GF-D8 (cell line): ENCODE results near the gene SLC35B2.

Source experiments
- DNase-seq: peaks from one replicate; lab custom pipeline; 2025; lab: John Stamatoyannopoulos, UW

Gene SLC35B2

DNA sequence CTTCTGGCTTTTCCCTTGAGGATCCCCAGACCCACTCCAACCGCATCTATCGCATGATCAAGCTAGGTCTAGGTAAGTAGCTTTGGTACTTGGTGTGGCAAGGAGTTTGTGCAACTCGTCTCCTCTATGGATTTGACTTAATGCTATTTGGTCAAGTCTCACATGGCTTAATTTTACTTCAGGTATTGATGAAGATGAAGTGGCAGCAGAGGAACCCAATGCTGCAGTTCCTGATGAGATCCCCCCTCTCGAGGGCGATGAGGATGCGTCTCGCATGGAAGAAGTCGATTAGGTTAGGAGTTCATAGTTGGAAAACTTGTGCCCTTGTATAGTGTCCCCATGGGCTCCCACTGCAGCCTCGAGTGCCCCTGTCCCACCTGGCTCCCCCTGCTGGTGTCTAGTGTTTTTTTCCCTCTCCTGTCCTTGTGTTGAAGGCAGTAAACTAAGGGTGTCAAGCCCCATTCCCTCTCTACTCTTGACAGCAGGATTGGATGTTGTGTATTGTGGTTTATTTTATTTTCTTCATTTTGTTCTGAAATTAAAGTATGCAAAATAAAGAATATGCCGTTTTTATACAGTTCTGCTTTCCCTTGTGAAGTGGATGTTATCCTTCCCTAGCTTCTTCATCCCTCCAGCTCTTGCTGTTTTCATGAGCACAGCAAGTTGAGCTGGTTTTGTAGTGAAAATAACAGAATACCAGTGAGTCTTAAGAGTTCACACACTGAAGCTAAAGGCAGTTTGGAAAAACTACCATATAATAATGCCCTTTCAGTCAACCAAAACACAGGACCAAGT lies 3.8 kb downstream of the SLC35B2 start:
- DNase-seq = no peak

DNA sequence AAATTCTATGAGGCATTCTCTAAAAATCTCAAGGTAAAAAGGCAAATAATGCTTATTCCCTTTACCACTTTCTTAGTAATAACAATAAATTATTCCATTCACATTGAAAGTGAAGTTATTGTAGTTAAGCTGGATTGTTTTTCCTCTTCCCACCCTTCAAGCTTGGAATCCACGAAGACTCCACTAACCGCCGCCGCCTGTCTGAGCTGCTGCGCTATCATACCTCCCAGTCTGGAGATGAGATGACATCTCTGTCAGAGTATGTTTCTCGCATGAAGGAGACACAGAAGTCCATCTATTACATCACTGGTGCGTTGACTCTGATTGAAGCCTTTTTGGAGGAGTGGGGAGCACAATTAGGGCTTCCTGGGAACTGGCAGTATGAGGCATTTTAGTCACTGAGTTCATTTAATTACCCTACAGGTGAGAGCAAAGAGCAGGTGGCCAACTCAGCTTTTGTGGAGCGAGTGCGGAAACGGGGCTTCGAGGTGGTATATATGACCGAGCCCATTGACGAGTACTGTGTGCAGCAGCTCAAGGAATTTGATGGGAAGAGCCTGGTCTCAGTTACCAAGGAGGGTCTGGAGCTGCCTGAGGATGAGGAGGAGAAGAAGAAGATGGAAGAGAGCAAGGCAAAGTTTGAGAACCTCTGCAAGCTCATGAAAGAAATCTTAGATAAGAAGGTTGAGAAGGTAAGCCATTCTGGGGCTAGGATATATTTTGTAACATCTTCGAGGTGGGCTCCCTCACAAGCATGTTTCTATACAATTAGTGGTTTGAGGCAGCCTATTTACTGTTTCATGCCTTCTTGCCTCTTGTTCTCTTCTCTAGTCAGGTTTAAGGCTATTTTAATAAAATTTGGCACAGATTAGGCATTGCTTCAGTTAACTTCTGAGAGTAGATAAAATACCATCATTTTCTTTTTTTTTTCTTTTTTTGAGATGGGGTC lies 5.5 kb downstream of the SLC35B2 start:
- no peak for DNase-seq

DNA sequence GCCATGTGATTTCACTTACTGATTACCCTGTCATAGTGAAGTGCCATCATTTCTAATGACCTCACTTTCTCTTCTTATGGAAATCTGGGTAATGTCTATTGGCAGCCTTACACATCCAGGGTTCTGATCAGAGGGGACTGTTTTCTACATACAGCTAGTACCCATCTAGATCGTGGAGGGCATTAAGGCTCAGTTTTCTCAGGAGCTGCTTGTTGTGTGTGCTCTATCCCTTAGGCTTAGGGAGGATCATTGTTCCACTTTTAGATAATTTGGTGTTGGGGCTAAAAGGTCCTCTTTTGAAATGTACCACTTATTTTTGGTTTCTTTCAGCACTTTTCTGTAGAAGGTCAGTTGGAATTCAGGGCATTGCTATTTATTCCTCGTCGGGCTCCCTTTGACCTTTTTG lies 6.6 kb downstream of the SLC35B2 start:
- no peak for DNase-seq

DNA sequence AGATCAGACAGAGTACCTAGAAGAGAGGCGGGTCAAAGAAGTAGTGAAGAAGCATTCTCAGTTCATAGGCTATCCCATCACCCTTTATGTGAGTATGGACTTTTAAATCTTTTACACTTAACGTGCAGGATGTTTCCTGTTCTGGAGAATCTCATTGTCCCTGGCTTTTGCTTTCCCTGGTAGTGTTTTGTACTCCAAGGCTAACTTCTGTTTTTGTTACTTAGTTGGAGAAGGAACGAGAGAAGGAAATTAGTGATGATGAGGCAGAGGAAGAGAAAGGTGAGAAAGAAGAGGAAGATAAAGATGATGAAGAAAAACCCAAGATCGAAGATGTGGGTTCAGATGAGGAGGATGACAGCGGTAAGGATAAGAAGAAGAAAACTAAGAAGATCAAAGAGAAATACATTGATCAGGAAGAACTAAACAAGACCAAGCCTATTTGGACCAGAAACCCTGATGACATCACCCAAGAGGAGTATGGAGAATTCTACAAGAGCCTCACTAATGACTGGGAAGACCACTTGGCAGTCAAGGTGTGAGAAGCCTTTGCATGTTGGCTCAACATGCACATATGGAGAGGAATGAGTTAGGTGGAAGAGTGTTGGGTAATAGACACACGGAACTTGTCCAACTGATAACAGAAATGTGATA lies 7.1 kb downstream of the SLC35B2 start:
- no peak for DNase-seq

DNA sequence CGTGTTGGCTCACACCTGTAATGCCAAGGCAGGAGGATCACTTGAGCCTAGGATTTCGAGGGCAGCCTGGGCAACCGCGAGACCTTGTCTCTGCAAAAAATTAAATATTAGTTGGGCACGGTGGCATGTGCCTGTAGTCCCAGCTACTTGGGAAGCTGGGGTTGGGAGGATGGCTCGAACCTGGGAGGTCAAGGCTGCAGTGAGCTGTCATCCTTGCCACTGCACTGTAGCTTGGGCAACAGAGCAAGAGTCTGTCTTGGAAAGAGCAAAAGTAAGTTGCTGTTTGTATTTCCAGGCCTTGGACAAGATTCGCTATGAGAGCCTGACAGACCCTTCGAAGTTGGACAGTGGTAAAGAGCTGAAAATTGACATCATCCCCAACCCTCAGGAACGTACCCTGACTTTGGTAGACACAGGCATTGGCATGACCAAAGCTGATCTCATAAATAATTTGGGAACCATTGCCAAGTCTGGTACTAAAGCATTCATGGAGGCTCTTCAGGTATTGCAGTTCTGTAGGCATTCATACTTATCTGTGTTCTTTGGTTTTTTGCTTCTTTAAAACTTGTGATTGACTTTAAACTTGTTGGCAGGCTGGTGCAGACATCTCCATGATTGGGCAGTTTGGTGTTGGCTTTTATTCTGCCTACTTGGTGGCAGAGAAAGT lies 8.1 kb downstream of the SLC35B2 start:
- DNase-seq = no peak

GRCh38 chr6:44248579-44248978 lies 8.7 kb downstream of the SLC35B2 start:
- DNase-seq = no peak

GRCh38 chr6:44247338-44248302 lies 9.7 kb downstream of the SLC35B2 start:
- DNase-seq = peak; percentile 21

DNA sequence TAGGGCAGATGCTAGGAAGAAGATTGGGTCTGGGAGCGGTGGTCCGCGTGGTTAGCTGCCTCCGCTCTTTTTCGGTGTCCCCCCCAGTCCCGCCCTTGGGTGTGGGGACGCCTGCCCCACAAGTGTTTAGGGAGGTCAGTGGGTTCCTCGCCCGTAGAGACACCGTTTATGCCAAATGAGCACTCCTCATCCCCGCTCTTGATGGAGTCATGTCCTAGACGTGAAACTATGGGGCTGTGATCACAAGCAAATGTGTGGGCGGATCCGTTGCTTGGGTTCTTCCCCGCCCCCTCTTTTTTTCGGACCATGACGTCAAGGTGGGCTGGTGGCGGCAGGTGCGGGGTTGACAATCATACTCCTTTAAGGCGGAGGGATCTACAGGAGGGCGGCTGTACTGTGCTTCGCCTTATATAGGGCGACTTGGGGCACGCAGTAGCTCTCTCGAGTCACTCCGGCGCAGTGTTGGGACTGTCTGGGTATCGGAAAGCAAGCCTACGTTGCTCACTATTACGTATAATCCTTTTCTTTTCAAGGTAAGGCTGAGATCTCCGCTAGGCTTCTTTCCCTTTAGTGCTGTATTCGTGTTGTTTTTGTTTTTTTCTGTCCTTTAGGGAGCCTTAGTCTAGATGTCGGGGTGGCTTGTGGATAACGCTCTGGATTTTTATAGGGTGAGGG lies 10.5 kb downstream of the SLC35B2 start, which contains the start of gene HSP90AB1:
HSP90AB1 (plus strand) TSS at position 439 of the 675 bp plus-strand sequence. CDS start 1,529 bp downstream, outside the sequence.
- DNase-seq = peak; percentile 86

DNA sequence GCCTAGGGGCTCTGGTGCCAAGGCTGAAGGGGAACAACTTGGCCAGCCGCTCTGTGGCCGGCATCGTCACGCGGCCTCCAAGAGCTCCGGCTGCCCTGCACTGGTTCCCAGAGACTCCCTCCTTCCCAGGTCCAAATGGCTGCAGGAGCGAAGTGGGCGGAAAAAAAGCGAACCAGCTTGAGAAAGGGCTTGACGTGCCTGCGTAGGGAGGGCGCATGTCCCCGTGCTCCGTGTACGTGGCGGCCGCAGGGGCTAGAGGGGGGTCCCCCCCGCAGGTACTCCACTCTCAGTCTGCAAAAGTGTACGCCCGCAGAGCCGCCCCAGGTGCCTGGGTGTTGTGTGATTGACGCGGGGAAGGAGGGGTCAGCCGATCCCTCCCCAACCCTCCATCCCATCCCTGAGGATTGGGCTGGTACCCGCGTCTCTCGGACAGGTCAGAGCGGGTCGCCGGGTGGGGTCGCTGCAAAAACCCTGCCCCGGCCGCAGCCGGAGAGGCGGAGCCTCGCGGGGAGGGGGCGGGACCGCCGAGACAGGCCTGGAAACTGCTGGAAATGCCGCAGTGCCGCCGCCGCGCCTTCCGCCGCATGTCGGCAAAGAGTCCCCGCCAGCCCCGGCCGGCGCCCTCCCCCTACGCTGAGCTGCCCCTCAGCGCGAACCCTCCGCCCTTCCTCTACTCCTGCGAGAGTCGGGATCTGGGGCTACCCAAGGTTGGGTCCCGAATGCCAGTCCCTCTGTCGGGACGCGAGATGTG lies 11.2 kb downstream of the SLC35B2 start:
- no peak for DNase-seq

DNA sequence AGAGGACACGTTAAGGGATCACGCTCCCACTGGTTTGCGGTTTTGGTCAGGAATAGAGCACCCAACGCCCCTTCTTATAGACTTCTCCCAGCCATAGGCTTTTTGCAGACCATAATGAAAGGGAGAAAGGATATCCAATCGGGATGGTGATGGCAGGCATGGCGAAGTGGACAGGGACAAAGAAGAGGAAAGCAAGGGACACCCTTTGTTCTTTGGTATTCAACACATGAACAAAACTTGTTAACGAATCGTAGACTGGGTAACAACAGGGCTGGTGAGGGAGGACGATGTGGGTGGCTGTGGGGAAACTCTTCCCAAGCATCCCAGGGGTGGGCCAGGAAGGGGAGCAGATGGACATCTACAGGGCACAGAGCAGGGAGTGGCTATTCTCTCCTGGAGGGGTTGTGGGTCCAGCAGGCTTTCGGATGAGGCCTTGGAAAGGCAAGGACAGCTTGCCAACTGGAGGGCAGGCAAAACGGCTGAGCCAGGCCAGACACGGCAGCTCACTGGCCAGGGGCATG lies 11.9 kb downstream of the SLC35B2 start:
- no peak for DNase-seq

DNA sequence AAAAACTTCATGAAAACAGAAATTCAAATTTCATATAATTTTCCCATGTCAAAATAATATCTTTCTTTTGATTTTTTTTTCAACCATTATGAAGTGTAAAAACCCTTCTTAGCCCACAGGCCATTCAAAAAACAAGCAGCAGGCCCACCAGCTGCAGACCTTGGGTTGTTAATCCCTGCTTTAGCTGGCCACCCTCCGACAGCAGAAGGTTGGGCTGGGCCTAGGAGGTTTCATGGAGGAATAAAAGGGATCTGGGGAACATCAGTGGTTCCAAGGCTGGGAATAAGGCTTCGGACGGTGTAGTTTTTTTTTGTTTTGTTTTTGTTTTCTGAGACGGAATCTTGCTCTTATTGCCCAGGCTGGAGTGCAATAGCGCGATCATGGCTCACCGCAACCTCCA lies 14.0 kb downstream of the SLC35B2 start:
- no peak for DNase-seq

GRCh38 chr6:44238687-44239350 lies 18.5 kb downstream of the SLC35B2 start:
- no peak for DNase-seq

DNA sequence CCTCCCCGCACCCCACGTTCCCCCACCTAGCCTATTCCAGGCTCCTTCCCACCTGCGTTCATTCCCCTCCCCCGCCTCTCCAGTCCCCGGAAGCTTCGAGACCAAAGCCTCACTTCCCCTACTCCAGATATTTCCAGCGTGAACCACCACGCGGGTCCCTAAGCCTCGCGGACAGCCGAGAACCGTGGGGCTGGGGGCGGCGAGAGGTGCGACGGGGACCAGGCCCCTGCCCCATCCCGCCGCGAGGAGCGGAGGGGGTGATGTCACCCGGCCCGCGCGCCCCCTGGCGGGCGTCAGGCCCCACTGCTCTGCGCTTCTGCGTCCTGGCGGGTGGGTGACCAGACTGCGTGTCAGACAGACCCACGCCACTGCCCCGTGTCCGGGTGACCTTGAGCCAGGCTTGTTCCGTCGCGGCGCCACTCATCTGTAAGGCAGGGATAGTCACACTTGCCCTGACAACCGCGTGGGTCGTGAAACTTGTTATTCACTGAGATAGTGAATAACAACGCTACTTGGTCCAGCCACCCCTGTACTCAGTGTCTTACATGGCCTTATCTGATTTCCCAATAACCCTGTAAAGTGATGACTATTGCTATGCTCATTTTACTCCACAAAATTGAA lies 19.4 kb downstream of the SLC35B2 start:
- peak; percentile 19 for DNase-seq

GRCh38 chr6:44237021-44237812 lies 20.1 kb downstream of the SLC35B2 start:
- peak; percentile 61 for DNase-seq

DNA sequence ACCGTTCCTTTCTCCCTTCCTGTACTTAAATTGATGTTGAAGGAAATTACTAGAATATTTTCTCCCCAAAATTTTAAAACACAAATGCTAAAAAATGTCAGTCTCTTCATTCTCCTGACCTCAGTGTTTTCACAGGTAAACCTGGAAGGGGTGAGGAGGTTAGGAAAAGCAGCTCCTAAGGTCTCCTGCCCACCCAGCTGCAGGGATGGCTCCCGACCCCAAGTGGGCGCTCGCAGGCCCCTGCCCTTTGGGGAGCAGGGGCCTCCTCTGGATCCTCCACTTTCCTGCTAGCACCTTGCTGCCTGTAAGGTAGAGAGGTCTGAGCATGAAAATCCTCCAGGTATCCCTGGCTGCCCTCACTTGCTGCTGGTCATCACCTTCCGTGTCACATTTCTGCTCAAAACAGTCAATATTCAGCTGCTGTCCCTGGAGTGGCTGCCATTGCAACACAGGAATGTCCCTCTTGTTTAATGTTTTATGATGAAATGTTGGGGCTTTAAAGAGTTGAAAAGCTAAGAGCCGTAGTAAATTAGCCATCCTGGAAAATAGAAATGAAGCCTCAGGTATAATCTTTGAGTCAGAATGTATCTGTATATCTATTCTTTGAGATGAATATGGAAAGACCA lies 21.3 kb downstream of the SLC35B2 start:
- no peak for DNase-seq

- no peak for DNase-seq
Observed at GRCh38 chr6:44235269-44235668, 22.1 kb downstream of the SLC35B2 start.
